Chondrocyte (in vitro differentiated cells): ENCODE measurements around the gene TOGARAM1. TPM values are rescaled to one million over a fixed set of nuclear protein-coding genes. Genes with fewer than 3 reads are reported as not detected.

Experiments used
- DNase-seq: peaks from one replicate; pipeline ENCODE4 v3.0.0; 2021; ENCODE audit warnings: mixed read lengths, low spot score
- H3K27ac Mint-ChIP-seq: one replicate; pipeline ENCODE4 v1.8.0; 2021; ENCODE audit warnings: mild to moderate bottlenecking, moderate library complexity, mixed read lengths; ENCODE audit not compliant: unreplicated experiment
- H3K27me3 Mint-ChIP-seq: 2 replicates; pipeline ENCODE4 v1.8.0; 2021; ENCODE audit warnings: low read depth, mixed read lengths
- H3K36me3 Mint-ChIP-seq: 2 replicates; pipeline ENCODE4 v1.8.0; 2021; ENCODE audit warnings: low read depth, mixed read lengths
- H3K4me1 Mint-ChIP-seq: 2 replicates; pipeline ENCODE4 v1.8.0; 2021; ENCODE audit warnings: low read depth, mild to moderate bottlenecking, mixed read lengths
- H3K4me3 Mint-ChIP-seq: one replicate; pipeline ENCODE4 v1.8.0; 2021; ENCODE audit warnings: mild to moderate bottlenecking, moderate library complexity, mixed read lengths; ENCODE audit not compliant: unreplicated experiment
- H3K9me3 Mint-ChIP-seq: 2 replicates; pipeline ENCODE4 v1.8.0; 2021; ENCODE audit warnings: low read depth, mixed read lengths
- total RNA-seq: library from RNA; stranded (reverse); gene quantifications from 3 replicates; pipeline ENCODE4 v1.2.1, GENCODE V29; 2021
- TF ChIP-seq, protein P1 (sequence below): fragments of 200-600 bp; sonication (generic); IDR thresholded peaks from 2 replicates; pipeline ENCODE4 v1.5.0; 2021; ENCODE audit warnings: antibody characterized with exemption, mild to moderate bottlenecking, moderate library complexity

Gene TOGARAM1
- total RNA-seq, 1 donor from 2014 or later = 13.3 TPM

DNA sequence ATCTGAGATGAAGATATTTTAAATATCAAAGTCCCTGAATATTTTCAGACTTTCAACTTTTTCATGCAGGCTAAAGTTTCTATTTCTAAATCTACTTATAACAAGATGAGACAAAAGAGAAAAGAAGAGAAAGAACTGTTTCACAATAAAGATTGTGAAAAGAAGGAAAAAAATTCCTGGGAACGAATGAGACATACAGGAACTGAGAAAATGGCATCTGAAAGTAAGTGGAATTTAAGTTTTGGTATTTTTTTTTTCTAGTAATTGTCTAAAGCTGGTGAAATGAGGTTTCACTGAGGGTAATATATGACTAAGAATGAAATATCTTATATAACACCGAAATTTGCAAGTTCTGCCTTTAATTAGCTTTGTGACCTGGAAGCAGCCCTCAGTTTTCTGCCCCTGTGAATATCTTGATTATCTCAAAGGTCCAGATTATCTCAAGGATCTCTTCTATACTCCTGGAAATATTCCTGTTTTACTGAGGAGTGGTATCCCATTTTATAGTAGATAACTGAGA is 66.2 kb downstream of the TOGARAM1 start:
- no peak for DNase-seq
- no peaks in the 10 kb centered on the region for H3K4me1 Mint-ChIP-seq
- no peaks in the 10 kb centered on the region for H3K9me3 Mint-ChIP-seq
- no peak overlapping the region for H3K4me3 Mint-ChIP-seq
- TF ChIP-seq, protein P1, sequence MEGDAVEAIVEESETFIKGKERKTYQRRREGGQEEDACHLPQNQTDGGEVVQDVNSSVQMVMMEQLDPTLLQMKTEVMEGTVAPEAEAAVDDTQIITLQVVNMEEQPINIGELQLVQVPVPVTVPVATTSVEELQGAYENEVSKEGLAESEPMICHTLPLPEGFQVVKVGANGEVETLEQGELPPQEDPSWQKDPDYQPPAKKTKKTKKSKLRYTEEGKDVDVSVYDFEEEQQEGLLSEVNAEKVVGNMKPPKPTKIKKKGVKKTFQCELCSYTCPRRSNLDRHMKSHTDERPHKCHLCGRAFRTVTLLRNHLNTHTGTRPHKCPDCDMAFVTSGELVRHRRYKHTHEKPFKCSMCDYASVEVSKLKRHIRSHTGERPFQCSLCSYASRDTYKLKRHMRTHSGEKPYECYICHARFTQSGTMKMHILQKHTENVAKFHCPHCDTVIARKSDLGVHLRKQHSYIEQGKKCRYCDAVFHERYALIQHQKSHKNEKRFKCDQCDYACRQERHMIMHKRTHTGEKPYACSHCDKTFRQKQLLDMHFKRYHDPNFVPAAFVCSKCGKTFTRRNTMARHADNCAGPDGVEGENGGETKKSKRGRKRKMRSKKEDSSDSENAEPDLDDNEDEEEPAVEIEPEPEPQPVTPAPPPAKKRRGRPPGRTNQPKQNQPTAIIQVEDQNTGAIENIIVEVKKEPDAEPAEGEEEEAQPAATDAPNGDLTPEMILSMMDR = no peak
- no peak overlapping the region for H3K27ac Mint-ChIP-seq
- peaks cover 9% of the 10 kb centered on the region for H3K36me3 Mint-ChIP-seq
- no peaks in the 10 kb centered on the region for H3K27me3 Mint-ChIP-seq

DNA sequence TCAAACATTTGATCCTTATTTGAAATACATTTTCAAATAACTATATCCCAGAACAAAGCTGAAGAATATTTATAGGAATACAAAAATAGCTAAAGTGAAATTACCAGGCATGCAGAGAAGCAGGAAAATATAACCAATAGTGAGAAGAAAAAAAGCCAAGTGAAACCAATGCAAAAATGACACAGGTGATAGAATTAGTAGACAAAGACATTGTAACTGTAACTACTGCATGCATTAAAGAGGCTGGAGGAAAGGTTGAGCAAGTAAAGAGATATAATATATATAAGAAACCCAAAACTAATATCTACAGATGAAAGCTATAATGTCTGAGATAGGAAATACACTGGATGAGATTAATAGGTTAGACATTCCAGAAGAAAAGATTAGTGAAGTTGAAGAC is 72.7 kb downstream of the TOGARAM1 start:
- TF ChIP-seq, protein P1 = no peak
- no peak for DNase-seq
- H3K4me3 Mint-ChIP-seq = no peak overlapping the region
- H3K36me3 Mint-ChIP-seq = peaks cover 21% of the 10 kb centered on the region
- H3K9me3 Mint-ChIP-seq = no peaks in the 10 kb centered on the region
- no peak overlapping the region for H3K27ac Mint-ChIP-seq
- H3K4me1 Mint-ChIP-seq = no peaks in the 10 kb centered on the region
- H3K27me3 Mint-ChIP-seq = no peaks in the 10 kb centered on the region

- Mint-ChIP-seq H3K27me3 (no peaks in the 10 kb centered on the region), H3K9me3 (no peaks in the 10 kb centered on the region), H3K4me1 (no peaks in the 10 kb centered on the region), H3K4me3 (no peak overlapping the region), H3K27ac (no peak overlapping the region), H3K36me3 (peaks cover 23% of the 10 kb centered on the region)
- DNase-seq = no peak
- TF ChIP-seq, protein P1 = no peak
Measured at GRCh38 chr14:45038256-45038655, 76.3 kb downstream of the TOGARAM1 start.

GRCh38 chr14:45038865-45039264 is 76.9 kb downstream of the TOGARAM1 start:
- H3K27me3 Mint-ChIP-seq = no peaks in the 10 kb centered on the region
- TF ChIP-seq, protein P1 = no peak
- no peaks in the 10 kb centered on the region for H3K9me3 Mint-ChIP-seq
- no peak overlapping the region for H3K4me3 Mint-ChIP-seq
- no peak overlapping the region for H3K27ac Mint-ChIP-seq
- H3K36me3 Mint-ChIP-seq = peaks cover 22% of the 10 kb centered on the region
- DNase-seq = no peak
- no peaks in the 10 kb centered on the region for H3K4me1 Mint-ChIP-seq

DNA sequence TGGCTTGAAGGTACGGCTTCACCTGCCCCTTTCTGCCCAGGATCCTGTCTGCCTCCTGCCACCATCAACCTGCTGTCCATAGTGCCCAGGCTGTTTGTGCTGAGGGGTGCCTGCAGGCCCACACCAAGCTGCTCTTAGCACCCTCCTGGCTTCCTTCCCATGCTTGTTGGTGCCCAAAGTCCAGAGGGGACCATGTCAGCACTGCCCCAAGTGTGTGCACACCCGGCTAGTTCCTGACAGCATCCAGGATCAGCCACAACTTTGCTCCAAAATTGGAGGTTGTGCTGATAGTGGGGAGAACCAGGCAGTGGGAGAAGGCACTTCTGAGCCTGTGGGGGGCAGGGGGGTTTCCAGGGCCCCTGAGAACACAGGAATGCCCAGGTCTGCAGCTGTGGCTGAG is 77.4 kb downstream of the TOGARAM1 start:
- H3K4me3 Mint-ChIP-seq = no peak overlapping the region
- no peaks in the 10 kb centered on the region for H3K27me3 Mint-ChIP-seq
- H3K4me1 Mint-ChIP-seq = no peaks in the 10 kb centered on the region
- DNase-seq = no peak
- H3K27ac Mint-ChIP-seq = no peak overlapping the region
- TF ChIP-seq, protein P1 = no peak
- no peaks in the 10 kb centered on the region for H3K9me3 Mint-ChIP-seq
- peaks cover 19% of the 10 kb centered on the region for H3K36me3 Mint-ChIP-seq
